Left lung (tissue), 10 donors: ENCODE results near the gene ZNF423. TPM values are rescaled to one million over a fixed set of nuclear protein-coding genes. Genes with fewer than 3 reads are reported as not detected.
A peak's percentile ranks its signal among the peaks of the same experiment; 100 is the strongest.

Source experiments
- ATAC-seq: fragments of 200-7000 bp; cut with Tn5 transposase; one replicate; pipeline ENCODE4 v1.9.1; 2020; ENCODE audit warnings: moderate library complexity
- DNase-seq, 4 donors: peaks; one replicate each; pipeline ENCODE4 v3.0.0-alpha.2; 2013 to 2020
- H3K27ac ChIP-seq, 2 donors: fragments of 200-600 bp; sonication (generic) in 1 of 2; one replicate each; pipeline versions ENCODE4 v1.5.0 to v1.8.0; 2020 to 2021
- H3K27me3 ChIP-seq, 2 donors: fragments of 200-600 bp; sonication (generic) in 1 of 2; one replicate each; pipeline versions ENCODE4 v1.5.0 to v1.8.0; 2020 to 2021
- H3K36me3 ChIP-seq, 2 donors: fragments of 200-600 bp; sonication (generic) in 1 of 2; one replicate each; pipeline versions ENCODE4 v1.5.0 to v1.8.0; 2020 to 2021
- H3K4me1 ChIP-seq, 2 donors: fragments of 200-600 bp; one replicate each; pipeline ENCODE4 v1.8.0; 2021
- H3K4me3 ChIP-seq, 2 donors: fragments of 200-600 bp; sonication (generic) in 1 of 2; one replicate each; pipeline versions ENCODE4 v1.5.0 to v1.8.0; 2020 to 2021; ENCODE audit warnings: mild to moderate bottlenecking in 1 of 2
- H3K9me3 ChIP-seq, 2 donors: fragments of 200-600 bp; sonication (generic) in 1 of 2; one replicate each; pipeline versions ENCODE4 v1.5.0 to v1.8.0; 2020 to 2021
- intact Hi-C, 2 donors: fragments of 100-400 bp; cut with DNase I; formaldehyde crosslinking; loops; one replicate each; pipeline versions ENCODE4 v1.11.2 to v1.14.2; 2022
- polyA plus RNA-seq, 6 donors: library from polyadenylated mRNA; unstranded; fragments of 120-200 nt; gene quantifications; one replicate each; pipeline ENCODE4 v1.2.1, GENCODE V29; 2013; ENCODE audit not compliant: insufficient read length in 6 of 6
- total RNA-seq, 2 donors: library from RNA; stranded (reverse); fragmentation: NEBNext Ultra II Directional; extraction: Animal tissue kit (Norgen Biotek cat#: 25700); gene quantifications; one replicate each; pipeline ENCODE4 v1.2.1, GENCODE V29; 2021
- TF ChIP-seq, protein P1 (sequence below), 2 donors: fragments of 200-600 bp; sonication (generic) in 1 of 2; IDR thresholded peaks; one replicate each; pipeline versions ENCODE4 v1.5.0 to v1.8.0; 2021; ENCODE audit warnings: antibody characterized with exemption in 2 of 2
- donor health status: DM: no; HTN: yes; CAD: no.
- donor health status: DM: no; HTN: no; CAD: no.

Gene ZNF423
- total and polyA plus RNA-seq, 8 donors = 7.8 to 30.5 (median 26.6) TPM

DNA sequence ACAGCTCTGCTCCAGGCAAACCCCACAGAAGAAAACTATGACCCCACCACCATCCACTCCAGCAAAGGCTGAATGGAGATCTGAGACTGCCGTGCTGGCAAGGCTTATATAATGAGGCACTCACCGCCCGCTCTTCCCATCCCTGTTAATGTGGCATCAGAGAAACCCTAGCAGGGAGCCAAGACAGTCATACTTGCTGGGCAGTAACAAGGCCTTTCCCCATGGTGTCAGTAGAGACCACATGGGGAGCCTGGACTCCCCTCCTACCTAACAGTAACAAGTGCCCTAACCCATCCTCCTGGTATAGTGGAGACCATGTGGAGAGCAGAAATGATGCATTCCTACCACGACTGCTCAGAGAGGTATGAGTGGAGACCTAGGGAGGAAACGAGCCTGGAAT lies 247.1 kb downstream of the ZNF423 start:
- TF ChIP-seq, protein P1, sequence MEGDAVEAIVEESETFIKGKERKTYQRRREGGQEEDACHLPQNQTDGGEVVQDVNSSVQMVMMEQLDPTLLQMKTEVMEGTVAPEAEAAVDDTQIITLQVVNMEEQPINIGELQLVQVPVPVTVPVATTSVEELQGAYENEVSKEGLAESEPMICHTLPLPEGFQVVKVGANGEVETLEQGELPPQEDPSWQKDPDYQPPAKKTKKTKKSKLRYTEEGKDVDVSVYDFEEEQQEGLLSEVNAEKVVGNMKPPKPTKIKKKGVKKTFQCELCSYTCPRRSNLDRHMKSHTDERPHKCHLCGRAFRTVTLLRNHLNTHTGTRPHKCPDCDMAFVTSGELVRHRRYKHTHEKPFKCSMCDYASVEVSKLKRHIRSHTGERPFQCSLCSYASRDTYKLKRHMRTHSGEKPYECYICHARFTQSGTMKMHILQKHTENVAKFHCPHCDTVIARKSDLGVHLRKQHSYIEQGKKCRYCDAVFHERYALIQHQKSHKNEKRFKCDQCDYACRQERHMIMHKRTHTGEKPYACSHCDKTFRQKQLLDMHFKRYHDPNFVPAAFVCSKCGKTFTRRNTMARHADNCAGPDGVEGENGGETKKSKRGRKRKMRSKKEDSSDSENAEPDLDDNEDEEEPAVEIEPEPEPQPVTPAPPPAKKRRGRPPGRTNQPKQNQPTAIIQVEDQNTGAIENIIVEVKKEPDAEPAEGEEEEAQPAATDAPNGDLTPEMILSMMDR (IDR thresholded peaks at IDR 0.05) = peak in 1 of 2 donors; percentile 9
- H3K27me3 ChIP-seq = no peaks in the 10 kb centered on the region
- DNase-seq (peak in 1 of 4 donors; percentile 78), ATAC-seq (peak; percentile 45)
- no peaks in the 10 kb centered on the region for H3K4me1 ChIP-seq
- no peaks in the 10 kb centered on the region for H3K36me3 ChIP-seq
- intact Hi-C loops = no loop called here
- no peak overlapping the region for H3K27ac ChIP-seq
- no peak overlapping the region for H3K4me3 ChIP-seq
- H3K9me3 ChIP-seq = no peaks in the 10 kb centered on the region

GRCh38 chr16:49608098-49608497 lies 247.8 kb downstream of the ZNF423 start:
- DNase-seq (peak in 1 of 4 donors; percentile 60), ATAC-seq (no peak)
- H3K4me1 ChIP-seq = no peaks in the 10 kb centered on the region
- H3K9me3 ChIP-seq = no peaks in the 10 kb centered on the region
- no peaks in the 10 kb centered on the region for H3K36me3 ChIP-seq
- intact Hi-C loops = no loop called here
- no peak overlapping the region for H3K4me3 ChIP-seq
- no peaks in the 10 kb centered on the region for H3K27me3 ChIP-seq
- TF ChIP-seq, protein P1 (IDR thresholded peaks at IDR 0.05) = no peak
- H3K27ac ChIP-seq = no peak overlapping the region

GRCh38 chr16:49605536-49606254 lies 250.2 kb downstream of the ZNF423 start:
- Histone ChIP-seq H3K4me1 (no peaks in the 10 kb centered on the region), H3K27ac (no peak overlapping the region), H3K9me3 (no peaks in the 10 kb centered on the region), H3K27me3 (no peaks in the 10 kb centered on the region), H3K36me3 (no peaks in the 10 kb centered on the region), H3K4me3 (no peak overlapping the region)
- ATAC-seq = no peak
- intact Hi-C loops = no loop called here
- TF ChIP-seq, protein P1 (IDR thresholded peaks at IDR 0.05) = no peak
- DNase-seq = no peak

DNA sequence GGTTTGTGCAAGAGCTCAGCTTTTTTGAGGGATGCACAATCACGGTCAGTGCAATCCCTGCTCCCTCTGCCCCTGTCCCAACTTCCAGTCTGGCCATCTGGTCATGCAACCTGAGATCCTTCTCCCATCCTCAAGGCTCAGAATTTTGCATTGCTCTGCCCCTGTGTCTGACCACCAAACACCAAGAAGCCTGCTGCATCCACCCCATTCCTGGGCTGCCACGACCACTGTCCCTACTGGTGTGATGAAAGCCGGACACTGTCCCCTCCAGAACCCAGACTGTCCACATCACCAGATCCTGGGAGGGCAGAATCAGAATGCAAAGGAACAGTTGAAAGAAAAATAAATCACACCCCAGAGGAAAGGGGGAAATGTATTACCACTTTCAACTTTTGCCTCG lies 251.3 kb downstream of the ZNF423 start:
- Histone ChIP-seq H3K27me3 (no peaks in the 10 kb centered on the region), H3K4me3 (no peak overlapping the region), H3K9me3 (no peaks in the 10 kb centered on the region), H3K4me1 (no peaks in the 10 kb centered on the region), H3K27ac (no peak overlapping the region), H3K36me3 (no peaks in the 10 kb centered on the region)
- DNase-seq (no peak), ATAC-seq (no peak)
- TF ChIP-seq, protein P1 (IDR thresholded peaks at IDR 0.05) = no peak
- intact Hi-C loops = no loop called here

DNA sequence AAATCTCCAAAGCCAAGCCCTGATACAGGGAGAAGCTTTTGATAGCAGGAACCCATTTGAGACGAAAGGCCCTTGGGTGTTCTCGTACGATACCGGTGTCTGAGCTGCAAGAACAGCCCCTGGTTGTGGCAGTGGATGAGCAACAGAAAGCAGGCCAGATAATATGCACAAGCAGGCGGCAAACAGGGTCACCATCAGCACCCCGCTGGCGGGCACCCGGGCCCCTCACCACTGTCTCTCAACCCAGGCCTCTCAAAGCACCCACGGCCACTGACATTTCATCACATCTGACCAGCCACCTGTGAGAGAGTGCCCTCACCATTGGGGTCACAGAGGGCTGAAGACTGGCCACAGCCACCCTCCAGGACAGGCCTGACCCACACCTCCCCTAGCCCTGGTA lies 252.0 kb downstream of the ZNF423 start:
- H3K9me3 ChIP-seq = no peaks in the 10 kb centered on the region
- intact Hi-C loops = no loop called here
- H3K36me3 ChIP-seq = no peaks in the 10 kb centered on the region
- no peak overlapping the region for H3K4me3 ChIP-seq
- TF ChIP-seq, protein P1 (IDR thresholded peaks at IDR 0.05) = no peak
- no peak overlapping the region for H3K27ac ChIP-seq
- no peaks in the 10 kb centered on the region for H3K27me3 ChIP-seq
- DNase-seq (no peak), ATAC-seq (no peak)
- no peaks in the 10 kb centered on the region for H3K4me1 ChIP-seq
